K562 (cell line): ENCODE data around the gene UPK2. TPM values are rescaled to one million over a fixed set of nuclear protein-coding genes. Genes with fewer than 3 reads are reported as not detected.

Source experiments
- ATAC-seq: fragments of 200-7000 bp; cut with Tn5 transposase; 3 replicates; pipeline ENCODE4 v1.9.1; 2020; ENCODE audit warnings: moderate library complexity
- BruUV-seq: library from RNA; stranded (reverse); fragments of 400-500 nt; replicated peaks from 2 replicates; lab custom pipeline; 2021; lab: Mats Ljungman, UMichigan
- CTCF ChIA-PET: fragments of 300-600 bp; formaldehyde crosslinking; extraction: SDS; loops from one replicate; lab custom pipeline; 2021; ENCODE audit warnings: low intra/inter-chr PET ratio; lab: Yijun Ruan, JAX
- POLR2A ChIA-PET: fragments of 300-600, 350-650 bp; sonication (Branson Sonifier 250); formaldehyde crosslinking; extraction: SDS; loops from one replicate; lab custom pipeline; 2021; ENCODE audit warnings: antibody characterized with exemption, inconsistent platforms; lab: Yijun Ruan, JAX
- DNase-seq, 4 experiments: peaks; one replicate each; pipeline versions ENCODE4 v3.0.0 to v3.0.0-alpha.2; 2011 to 2018; ENCODE audit warnings: low spot score in 3 of 4, mixed read lengths in 3 of 4; ENCODE audit errors: extremely low read depth in 1 of 4
- FAIRE-seq: peaks from 2 replicates; lab custom pipeline; 2011; peaks lifted over from hg19 to GRCh38; lab: Jason Lieb, UNC
- H2AFZ ChIP-seq: 2 replicates; pipeline ENCODE4 v1.6.0; 2011; ENCODE audit warnings: low read depth, low read length, control low read depth, inconsistent platforms
- H3K27ac ChIP-seq: fragments of 200-600 bp; 3 replicates; pipeline ENCODE4 v1.8.0; 2011; ENCODE audit warnings: low read depth, mild to moderate bottlenecking, control low read depth, inconsistent platforms, low read length, moderate library complexity, mixed read lengths; ENCODE audit errors: extremely low read depth
- H3K27me3 ChIP-seq, 2 experiments: fragments of 300-600 bp in 1 of 2; 2 replicates in 1 of 2; 3 replicates in 1 of 2; pipeline versions ENCODE4 v1.6.0 to v1.8.0; 2011; ENCODE audit warnings: inconsistent platforms in 2 of 2, low read length in 2 of 2, mild to moderate bottlenecking in 1 of 2, mixed read lengths in 1 of 2, moderate library complexity in 1 of 2; ENCODE audit not compliant: control insufficient read depth in 2 of 2, insufficient read depth in 2 of 2
- H3K36me3 ChIP-seq: fragments of 300-600 bp; 3 replicates; pipeline ENCODE4 v1.8.0; 2011; ENCODE audit warnings: mild to moderate bottlenecking, low read length, inconsistent platforms; ENCODE audit not compliant: control insufficient read depth, insufficient read depth
- H3K4me1 ChIP-seq, 2 experiments: fragments of 200-600 bp in 1 of 2; replicated peaks in 1 of 2; 2 replicates in 1 of 2; 3 replicates in 1 of 2; pipeline versions ENCODE4 v1.5.1 to v1.8.0; 2011; ENCODE audit warnings: inconsistent platforms in 2 of 2, low read length in 2 of 2, mild to moderate bottlenecking in 1 of 2, mixed read lengths in 1 of 2, moderate library complexity in 1 of 2; ENCODE audit not compliant: control insufficient read depth in 2 of 2, insufficient read depth in 2 of 2
- H3K4me2 ChIP-seq: 2 replicates; pipeline ENCODE4 v1.6.1; 2011; ENCODE audit warnings: low read length, control low read depth, inconsistent platforms, mixed read lengths; ENCODE audit not compliant: insufficient read depth
- H3K4me3 ChIP-seq: fragments of 200-600 bp; sonication (generic), shearing (Covaris generic); 2 replicates; pipeline ENCODE4 v1.5.1; 2016; ENCODE audit warnings: control low read depth, inconsistent platforms
- H3K79me2 ChIP-seq: fragments of 200-600 bp; 3 replicates; pipeline ENCODE4 v1.8.0; 2011; ENCODE audit warnings: low read length, inconsistent platforms; ENCODE audit not compliant: control insufficient read depth, insufficient read depth
- H3K9ac ChIP-seq, 2 experiments: 2 replicates each; pipeline versions ENCODE4 v1.6.0 to v1.6.1; 2011; ENCODE audit warnings: low read depth in 2 of 2, low read length in 2 of 2, control low read depth in 1 of 2, inconsistent platforms in 1 of 2, mild to moderate bottlenecking in 1 of 2, mixed read lengths in 1 of 2; ENCODE audit not compliant: insufficient read depth in 1 of 2
- H3K9me1 ChIP-seq: one replicate; pipeline ENCODE4 v1.6.0; 2011; ENCODE audit warnings: inconsistent platforms, mild to moderate bottlenecking, low read length, moderate library complexity; ENCODE audit not compliant: control insufficient read depth, insufficient read depth
- H3K9me3 ChIP-seq: replicated peaks from 2 replicates; pipeline ENCODE4 v1.5.1; 2011; ENCODE audit warnings: low read depth, low read length, inconsistent platforms; ENCODE audit not compliant: control insufficient read depth, insufficient read depth
- H4K20me1 ChIP-seq: replicated peaks from 2 replicates; pipeline ENCODE4 v1.6.1; 2011; ENCODE audit warnings: low read length, inconsistent platforms, mixed read lengths; ENCODE audit not compliant: control insufficient read depth, insufficient read depth
- CREB1 ChIP-seq, 2 experiments: sonication (generic) in 1 of 2; formaldehyde crosslinking in 1 of 2; IDR thresholded peaks; 2 replicates each; pipeline versions ENCODE4 v1.6.1 to v1.8.0; 2012 to 2022; ENCODE audit warnings: inconsistent platforms in 1 of 2, mild to moderate bottlenecking in 1 of 2, missing genetic modification reagents in 1 of 2, moderate library complexity in 1 of 2
- FOS ChIP-seq: IDR thresholded peaks from 3 replicates; pipeline ENCODE4 v1.6.1; 2011; ENCODE audit not compliant: insufficient read length; ENCODE audit errors: extremely low read depth
- FOSL1 ChIP-seq: fragments of 200-800 bp; sonication (Bioruptor generic); conservative IDR thresholded peaks from 2 replicates; pipeline ENCODE4 v1.6.1; 2016; ENCODE audit warnings: missing genetic modification characterization, missing compliant biosample characterization
- MTA3 ChIP-seq: fragments of 450-650 bp; formaldehyde crosslinking; IDR thresholded peaks from 2 replicates; pipeline ENCODE4 v1.6.1; 2017; ENCODE audit warnings: mild to moderate bottlenecking, borderline replicate concordance
- PTBP1 ChIP-seq: fragments of 200-400 bp; formaldehyde crosslinking; IDR thresholded peaks from 2 replicates; pipeline ENCODE4 v1.6.1; 2017; ENCODE audit warnings: low read depth, low read length
- RNF2 ChIP-seq: sonication (generic); IDR thresholded peaks from 2 replicates; pipeline ENCODE4 v1.6.1; 2016
- TAF1 ChIP-seq: IDR thresholded peaks from 2 replicates; pipeline ENCODE4 v1.6.1; 2011; ENCODE audit warnings: mild to moderate bottlenecking, low read length, moderate library complexity; ENCODE audit not compliant: insufficient read depth, control insufficient read depth, severe bottlenecking; ENCODE audit errors: extremely low read depth
- ZNF239 ChIP-seq: fragments of 250-450 bp; sonication (Bioruptor Pico); IDR thresholded peaks from 2 replicates; pipeline ENCODE4 v1.4.0; 2020; ENCODE audit warnings: mild to moderate bottlenecking
- ZNF253 ChIP-seq: fragments of 250-450 bp; sonication (Bioruptor Pico); conservative IDR thresholded peaks from 2 replicates; pipeline ENCODE4 v1.6.1; 2021; ENCODE audit warnings: mild to moderate bottlenecking
- WGBS: fragments of 100-300 bp; shearing (Covaris generic); methylation state at CpG from one replicate; pipeline ENCODE4 v1.1.6; 2016; ENCODE audit warnings: low coverage, mixed read lengths; ENCODE audit not compliant: insufficient coverage; ENCODE audit errors: missing lambda C conversion rate; 5-methylcytosine and 5-hydroxymethylcytosine counted together
- in situ Hi-C: fragments of 300-500 bp; cut with MboI; formaldehyde crosslinking; loops from 4 replicates; pipeline ENCODE4 v1.15.0; 2018; ENCODE audit warnings: inconsistent platforms, mixed read lengths
- intact Hi-C: fragments of 100-400 bp; cut with micrococcal nuclease; formaldehyde crosslinking; loops from 2 replicates; pipeline ENCODE4 v1.14.2; 2022
- polyA plus RNA-seq, 8 experiments: library from polyadenylated mRNA; depleted of rRNA in 4 of 8; stranded (reverse) in 5 of 8; unstranded in 3 of 8; fragments of >200 nt; fragmentation: Nextera tagmentation in 2 of 8; fragmentation: Illumina TruSeq in 1 of 8; extraction: Ambion mirVana in 2 of 8; extraction: Trizol in 1 of 8; gene quantifications; 2 replicates each; pipeline versions ENCODE4 v1.2.1 to v1.2.3, GENCODE V29; 2011 to 2014; ENCODE audit warnings: inconsistent platforms in 1 of 8, missing spikeins in 1 of 8
- total RNA-seq, 7 experiments: library from RNA; depleted of rRNA in 6 of 7; stranded (reverse); fragments of >200 nt in 6 of 7; fragmentation: Illumina TruSeq in 2 of 7; extraction: Trizol in 2 of 7; gene quantifications; 2 replicates each; pipeline versions ENCODE4 v1.2.1 to v1.2.3, GENCODE V29; 2011 to 2021; ENCODE audit warnings: low replicate concordance in 1 of 7
- TF ChIP-seq, protein P1 (sequence below): sonication (generic); formaldehyde crosslinking; IDR thresholded peaks from 2 replicates; pipeline ENCODE4 v1.9.0; 2022; ENCODE audit warnings: mild to moderate bottlenecking, missing genetic modification reagents
- TF ChIP-seq, protein P2 (sequence below): sonication (generic); formaldehyde crosslinking; IDR thresholded peaks from 2 replicates; pipeline ENCODE4 v1.8.0; 2023; ENCODE audit warnings: mild to moderate bottlenecking, missing genetic modification reagents
- TF ChIP-seq, protein P3 (sequence below): fragments of 250-450 bp; sonication (Bioruptor Pico); IDR thresholded peaks from 2 replicates; pipeline ENCODE4 v1.4.0; 2020

Gene UPK2
- total and polyA plus RNA-seq, 9 of the 15 experiments (the other 6 are each of a cell fraction or from before 2014, with no cell fraction given), result not detected

DNA sequence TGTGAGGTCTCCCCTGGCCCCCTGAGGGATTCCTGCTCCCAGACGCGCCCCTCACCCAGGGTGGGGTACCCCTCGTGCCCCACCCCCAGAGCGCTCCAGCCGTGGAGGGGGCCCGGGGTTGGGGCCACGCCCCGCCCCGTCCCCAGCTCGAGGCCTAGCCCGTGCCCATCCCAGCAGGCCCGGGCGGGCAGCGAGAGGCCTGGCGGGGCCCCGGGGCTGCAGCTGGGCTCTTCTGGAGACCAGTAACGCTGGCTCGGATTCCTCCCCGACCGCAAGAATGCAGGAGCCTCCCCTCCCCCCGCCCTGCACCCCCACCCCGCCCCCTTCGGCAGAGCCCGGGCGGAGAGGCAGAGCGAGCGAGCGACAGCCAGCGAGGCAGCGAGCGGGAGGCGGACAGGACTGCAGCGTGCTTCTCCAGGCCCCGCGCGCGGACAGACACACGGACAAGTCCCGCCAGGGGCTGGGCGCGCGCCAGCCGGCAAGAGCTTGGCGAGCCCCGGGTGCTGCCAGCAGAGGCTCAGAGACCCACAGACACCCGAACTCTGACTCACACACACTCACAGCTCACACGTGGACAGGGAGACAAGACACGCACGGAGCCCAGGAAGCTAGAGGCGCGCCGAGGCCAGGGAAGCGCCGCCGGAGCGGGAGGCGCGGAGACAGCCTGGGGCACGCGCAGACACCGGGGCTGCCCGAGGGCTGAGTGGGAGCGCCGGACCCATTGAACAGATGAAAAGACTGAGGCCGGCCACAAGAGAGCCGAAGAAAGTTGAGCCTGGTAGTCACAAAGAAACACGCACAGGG, 45.6 kb upstream of the UPK2 start (continued):
- TF ChIP-seq, protein P1, sequence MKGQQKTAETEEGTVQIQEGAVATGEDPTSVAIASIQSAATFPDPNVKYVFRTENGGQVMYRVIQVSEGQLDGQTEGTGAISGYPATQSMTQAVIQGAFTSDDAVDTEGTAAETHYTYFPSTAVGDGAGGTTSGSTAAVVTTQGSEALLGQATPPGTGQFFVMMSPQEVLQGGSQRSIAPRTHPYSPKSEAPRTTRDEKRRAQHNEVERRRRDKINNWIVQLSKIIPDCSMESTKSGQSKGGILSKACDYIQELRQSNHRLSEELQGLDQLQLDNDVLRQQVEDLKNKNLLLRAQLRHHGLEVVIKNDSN (CRISPR knock-in tag), result peak; percentile 47; the same call in 1 of the 2 replicates
- peak; percentile 64; the same call in 1 of the 2 replicates for TF ChIP-seq MTA3
- TF ChIP-seq FOSL1 (tag), result peak; percentile 73
- no peak for TF ChIP-seq PTBP1
- TF ChIP-seq ZNF253 (CRISPR knock-in tag), result no peak
- no peak for TF ChIP-seq RNF2
- no peak for TF ChIP-seq FOS
- TF ChIP-seq ZNF239, result no peak

DNA sequence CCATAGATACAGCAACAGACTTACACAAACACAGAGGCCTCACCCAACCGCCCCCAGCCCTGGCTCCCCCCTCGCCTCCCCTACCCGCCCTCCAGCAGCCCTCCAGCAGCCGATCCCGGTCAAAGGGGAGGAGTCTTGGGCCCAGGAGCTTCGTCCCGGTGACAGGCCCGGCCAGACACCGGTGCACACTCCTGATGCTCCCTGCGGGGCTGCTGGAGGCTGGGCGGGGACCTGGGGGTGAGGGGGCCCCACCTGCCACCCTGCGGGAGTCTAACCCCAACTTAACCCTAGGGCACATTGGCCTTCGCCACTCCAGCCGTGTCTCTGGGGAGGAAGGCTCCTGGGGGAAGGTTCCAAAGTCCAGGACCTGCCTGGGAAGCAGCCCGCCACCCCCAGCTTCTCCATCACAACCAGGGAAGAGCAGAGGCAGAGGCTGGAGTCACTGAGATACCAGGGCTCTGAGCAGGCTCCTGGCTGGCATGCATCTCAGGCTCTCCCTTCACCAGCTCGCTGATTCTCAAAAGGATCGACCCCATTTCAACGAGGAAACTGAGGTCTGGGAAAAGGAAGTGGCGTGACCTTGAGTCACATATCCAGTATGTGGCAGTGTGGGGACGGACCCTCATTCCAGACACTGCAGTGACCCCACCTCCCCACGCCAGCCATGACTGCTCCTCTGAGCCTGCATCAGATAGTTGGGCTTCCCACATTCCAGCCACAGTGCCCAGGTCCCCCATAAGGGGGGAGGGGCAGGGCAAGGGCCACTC, 44.8 kb upstream of the UPK2 start:
- ATAC-seq (peak; percentile 12), DNase-seq (peak in 3 of 4 experiments; percentile 56 to 61 (median 60)), FAIRE-seq (no peak)
- peak overlapping the region; percentile 31; the same call in 1 of the 2 replicates for H3K4me3 ChIP-seq
- H3K9me3 ChIP-seq, result no peaks in the 10 kb centered on the region; the same call in 1 of the 2 replicates
- peaks cover 37 to 78% of the 10 kb centered on the region in 2 experiments for H3K4me1 ChIP-seq
- peak overlapping the region; percentile 87 for H3K27ac ChIP-seq
- H3K27me3 ChIP-seq, result no peaks in the 10 kb centered on the region; a peak in 1 of 5 replicates
- peaks cover 17% of the 10 kb centered on the region; the same call in 2 of the 3 replicates for H3K36me3 ChIP-seq
- intact Hi-C loops (loop anchor here (5.0 kb wide), 2 partner anchors 191 to 406 kb away; partner anchors contain the start of genes DPAGT1 and MCAM), in situ Hi-C loops (no loop called here)
- ChIA-PET CTCF (no interaction called here), POLR2A (interaction anchor here (0.6 to 4.5 kb wide), 8 partner anchors 12 to 413 kb away, joined by 3 to 16 read pairs (median 4); partner anchors contain the start of genes HMBS and VPS11)
- H3K4me2 ChIP-seq, result peak overlapping the region; percentile 80
- peaks cover 5% of the 10 kb centered on the region for H3K9me1 ChIP-seq
- TSS peak; percentile 50 for BruUV-seq
- peak overlapping the region; percentile 70 for H2AFZ ChIP-seq
- H4K20me1 ChIP-seq, result no peaks in the 10 kb centered on the region
- 22% methylated on average over 14 of the region's 21 CpGs for WGBS
- H3K79me2 ChIP-seq, result peaks cover 32% of the 10 kb centered on the region
- H3K9ac ChIP-seq, result peak overlapping the region; percentile 87 to 90
- no peak for TF ChIP-seq CREB1 (IDR thresholded peaks at IDR 0.05)
- 0 out of 2 replicates have a peak, but pooled peaks have one; percentile 9 for TF ChIP-seq CREB1 (CRISPR knock-in tag; IDR thresholded peaks at IDR 0.05)
- TF ChIP-seq TAF1, result no peak
- TF ChIP-seq, protein P2, sequence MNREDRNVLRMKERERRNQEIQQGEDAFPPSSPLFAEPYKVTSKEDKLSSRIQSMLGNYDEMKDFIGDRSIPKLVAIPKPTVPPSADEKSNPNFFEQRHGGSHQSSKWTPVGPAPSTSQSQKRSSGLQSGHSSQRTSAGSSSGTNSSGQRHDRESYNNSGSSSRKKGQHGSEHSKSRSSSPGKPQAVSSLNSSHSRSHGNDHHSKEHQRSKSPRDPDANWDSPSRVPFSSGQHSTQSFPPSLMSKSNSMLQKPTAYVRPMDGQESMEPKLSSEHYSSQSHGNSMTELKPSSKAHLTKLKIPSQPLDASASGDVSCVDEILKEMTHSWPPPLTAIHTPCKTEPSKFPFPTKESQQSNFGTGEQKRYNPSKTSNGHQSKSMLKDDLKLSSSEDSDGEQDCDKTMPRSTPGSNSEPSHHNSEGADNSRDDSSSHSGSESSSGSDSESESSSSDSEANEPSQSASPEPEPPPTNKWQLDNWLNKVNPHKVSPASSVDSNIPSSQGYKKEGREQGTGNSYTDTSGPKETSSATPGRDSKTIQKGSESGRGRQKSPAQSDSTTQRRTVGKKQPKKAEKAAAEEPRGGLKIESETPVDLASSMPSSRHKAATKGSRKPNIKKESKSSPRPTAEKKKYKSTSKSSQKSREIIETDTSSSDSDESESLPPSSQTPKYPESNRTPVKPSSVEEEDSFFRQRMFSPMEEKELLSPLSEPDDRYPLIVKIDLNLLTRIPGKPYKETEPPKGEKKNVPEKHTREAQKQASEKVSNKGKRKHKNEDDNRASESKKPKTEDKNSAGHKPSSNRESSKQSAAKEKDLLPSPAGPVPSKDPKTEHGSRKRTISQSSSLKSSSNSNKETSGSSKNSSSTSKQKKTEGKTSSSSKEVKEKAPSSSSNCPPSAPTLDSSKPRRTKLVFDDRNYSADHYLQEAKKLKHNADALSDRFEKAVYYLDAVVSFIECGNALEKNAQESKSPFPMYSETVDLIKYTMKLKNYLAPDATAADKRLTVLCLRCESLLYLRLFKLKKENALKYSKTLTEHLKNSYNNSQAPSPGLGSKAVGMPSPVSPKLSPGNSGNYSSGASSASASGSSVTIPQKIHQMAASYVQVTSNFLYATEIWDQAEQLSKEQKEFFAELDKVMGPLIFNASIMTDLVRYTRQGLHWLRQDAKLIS, result no peak
- TF ChIP-seq, protein P3, sequence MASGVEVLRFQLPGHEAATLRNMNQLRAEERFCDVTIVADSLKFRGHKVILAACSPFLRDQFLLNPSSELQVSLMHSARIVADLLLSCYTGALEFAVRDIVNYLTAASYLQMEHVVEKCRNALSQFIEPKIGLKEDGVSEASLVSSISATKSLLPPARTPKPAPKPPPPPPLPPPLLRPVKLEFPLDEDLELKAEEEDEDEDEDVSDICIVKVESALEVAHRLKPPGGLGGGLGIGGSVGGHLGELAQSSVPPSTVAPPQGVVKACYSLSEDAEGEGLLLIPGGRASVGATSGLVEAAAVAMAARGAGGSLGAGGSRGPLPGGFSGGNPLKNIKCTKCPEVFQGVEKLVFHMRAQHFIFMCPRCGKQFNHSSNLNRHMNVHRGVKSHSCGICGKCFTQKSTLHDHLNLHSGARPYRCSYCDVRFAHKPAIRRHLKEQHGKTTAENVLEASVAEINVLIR (CRISPR knock-in tag), result no peak
